ENCODE data around the gene MEIOSIN. TPM values are rescaled to one million over a fixed set of nuclear protein-coding genes. Genes with fewer than 3 reads are reported as not detected.

MEIOSIN gene
- total RNA-seq, 1 donor from 2014 or later, result not detected

- DNase-seq (ENCODE audit: low spot score) (no peak), ATAC-seq (no peak)
These were observed 44.2 kb downstream of the MEIOSIN start for GRCh38 chr19:45777395-45777961.

GRCh38 chr19:45778010-45778661 lies 44.9 kb downstream of the MEIOSIN start:
- no peak for DNase-seq (ENCODE audit: low spot score)

GRCh38 chr19:45779231-45780145 lies 46.2 kb downstream of the MEIOSIN start:
- ATAC-seq, result peak; percentile 91

More at GRCh38 chr19:45778010-45778661, 44.9 kb downstream of the MEIOSIN start:
- no peak for ATAC-seq

GRCh38 chr19:45780146-45780447 lies 46.9 kb downstream of the MEIOSIN start:
- no peak for DNase-seq (ENCODE audit: low spot score)

More at GRCh38 chr19:45779231-45780145, 46.2 kb downstream of the MEIOSIN start:
- peak; percentile 89 for DNase-seq (ENCODE audit: low spot score)

GRCh38 chr19:45780448-45781213 lies 47.4 kb downstream of the MEIOSIN start:
- no peak for DNase-seq (ENCODE audit: low spot score)

More at GRCh38 chr19:45780146-45780447, 46.9 kb downstream of the MEIOSIN start:
- ATAC-seq, result peak; percentile 1

GRCh38 chr19:45781214-45782161 lies 48.2 kb downstream of the MEIOSIN start:
- DNase-seq (ENCODE audit: low spot score) (no peak), ATAC-seq (no peak)

More at GRCh38 chr19:45780448-45781213, 47.4 kb downstream of the MEIOSIN start:
- no peak for ATAC-seq

GRCh38 chr19:45782162-45782691 lies 49.0 kb downstream of the MEIOSIN start, which contains the start of gene DMPK:
Gene DMPK (minus strand): TSS chr19:45782490. CDS start chr19:45782352, 138 bp downstream.
- DNase-seq (ENCODE audit: low spot score) (no peak), ATAC-seq (peak; percentile 8)

GRCh38 chr19:45782820-45783785 lies 49.9 kb downstream of the MEIOSIN start:
- DNase-seq (ENCODE audit: low spot score) (no peak), ATAC-seq (no peak)

- no peak for DNase-seq (ENCODE audit: low spot score)
- ATAC-seq, result no peak
These were observed 50.9 kb downstream of the MEIOSIN start for GRCh38 chr19:45784096-45784495.

- no peak for DNase-seq (ENCODE audit: low spot score)
- no peak for ATAC-seq
These were observed 51.9 kb downstream of the MEIOSIN start for GRCh38 chr19:45785097-45785496.

- DNase-seq (ENCODE audit: low spot score) (no peak), ATAC-seq (no peak)
These were observed 52.7 kb downstream of the MEIOSIN start for GRCh38 chr19:45785781-45786532.

- no peak for DNase-seq (ENCODE audit: low spot score)
- ATAC-seq, result no peak
These were observed 53.3 kb downstream of the MEIOSIN start for GRCh38 chr19:45786533-45786894.

- ATAC-seq (no peak), DNase-seq (ENCODE audit: low spot score) (no peak)
These were observed 56.0 kb downstream of the MEIOSIN start for GRCh38 chr19:45789035-45789786.

- no peak for DNase-seq (ENCODE audit: low spot score)
These were observed 57.7 kb downstream of the MEIOSIN start for GRCh38 chr19:45790942-45791341.

GRCh38 chr19:45791744-45792469 lies 58.7 kb downstream of the MEIOSIN start:
- DNase-seq (ENCODE audit: low spot score) (no peak), ATAC-seq (no peak)

More at GRCh38 chr19:45790942-45791341, 57.7 kb downstream of the MEIOSIN start:
- no peak for ATAC-seq
